DND-41 (cell line): ENCODE measurements around the gene WDFY3.

Experiments used
- ATAC-seq: fragments of 200-7000 bp; cut with Tn5 transposase; 3 replicates; pipeline ENCODE4 v1.9.1; 2021; ENCODE audit warnings: low read depth; ENCODE audit not compliant: insufficient read depth
- DNase-seq: peaks from one replicate; pipeline ENCODE4 v3.0.0-alpha.2; 2020
- H2AFZ ChIP-seq: 2 replicates; pipeline ENCODE4 v1.6.0; 2012; ENCODE audit warnings: low read depth, low read length
- H3K27ac ChIP-seq: 2 replicates; pipeline ENCODE4 v1.5.1; 2012; ENCODE audit warnings: low read length, inconsistent platforms
- H3K27me3 ChIP-seq: fragments of 200-600 bp; sonication (generic); 2 replicates; pipeline ENCODE4 v1.6.0; 2012; ENCODE audit warnings: low read length, mild to moderate bottlenecking, inconsistent platforms; ENCODE audit not compliant: insufficient read depth, poor library complexity
- H3K36me3 ChIP-seq: 2 replicates; pipeline ENCODE4 v1.5.1; 2012; ENCODE audit warnings: low read length, inconsistent platforms; ENCODE audit not compliant: insufficient read depth
- H3K4me1 ChIP-seq: 2 replicates; pipeline ENCODE4 v1.5.1; 2012; ENCODE audit warnings: mild to moderate bottlenecking, low read length; ENCODE audit not compliant: insufficient read depth
- H3K4me2 ChIP-seq: 2 replicates; pipeline ENCODE4 v1.6.0; 2012; ENCODE audit warnings: mild to moderate bottlenecking, moderate library complexity, low read length, inconsistent platforms; ENCODE audit not compliant: insufficient read depth
- H3K4me3 ChIP-seq, 2 experiments: fragments of 200-600 bp in 1 of 2; shearing (Covaris generic) in 1 of 2; 2 replicates each; pipeline ENCODE4 v1.5.1; 2012 to 2016; ENCODE audit warnings: inconsistent platforms in 2 of 2, low read length in 2 of 2, mild to moderate bottlenecking in 2 of 2, low read depth in 1 of 2, moderate library complexity in 1 of 2
- H3K79me2 ChIP-seq: 2 replicates; pipeline ENCODE4 v1.6.0; 2012; ENCODE audit warnings: low read length, inconsistent platforms; ENCODE audit not compliant: insufficient read depth
- H3K9ac ChIP-seq: 2 replicates; pipeline ENCODE4 v1.6.0; 2012; ENCODE audit warnings: low read depth, mild to moderate bottlenecking, inconsistent platforms, low read length, moderate library complexity
- H3K9me3 ChIP-seq: 2 replicates; pipeline ENCODE4 v1.5.1; 2012; ENCODE audit warnings: low read length, moderate library complexity, mild to moderate bottlenecking, inconsistent platforms; ENCODE audit not compliant: insufficient read depth, severe bottlenecking
- H4K20me1 ChIP-seq: 2 replicates; pipeline ENCODE4 v1.6.0; 2012; ENCODE audit warnings: low read length; ENCODE audit not compliant: insufficient read depth
- CTCF ChIP-seq: IDR thresholded peaks from 2 replicates; pipeline ENCODE4 v1.5.1; 2012; ENCODE audit warnings: borderline replicate concordance, low read length, moderate library complexity, mild to moderate bottlenecking; ENCODE audit not compliant: poor library complexity, severe bottlenecking; ENCODE audit errors: extremely low read depth
- EZH2 ChIP-seq: IDR thresholded peaks from 3 replicates; pipeline ENCODE4 v1.6.1; 2012; ENCODE audit warnings: borderline replicate concordance, low read depth, mild to moderate bottlenecking, moderate library complexity, low read length, inconsistent platforms; ENCODE audit not compliant: severe bottlenecking

Gene WDFY3

GRCh38 chr4:84726356-84726755 lies 240.1 kb downstream of the WDFY3 start:
- Histone ChIP-seq H3K27ac (no peak overlapping the region), H3K79me2 (no peaks in the 10 kb centered on the region), H3K9me3 (no peaks in the 10 kb centered on the region), H4K20me1 (no peaks in the 10 kb centered on the region), H2AFZ (no peak overlapping the region), H3K36me3 (no peaks in the 10 kb centered on the region), H3K4me3 (no peak overlapping the region), H3K4me1 (no peaks in the 10 kb centered on the region), H3K27me3 (no peaks in the 10 kb centered on the region), H3K4me2 (no peak overlapping the region), H3K9ac (no peak overlapping the region)
- DNase-seq (no peak), ATAC-seq (no peak)
- TF ChIP-seq CTCF: no peak
- no peak for TF ChIP-seq EZH2

GRCh38 chr4:84722720-84723119 lies 243.8 kb downstream of the WDFY3 start:
- ATAC-seq (no peak), DNase-seq (no peak)
- Histone ChIP-seq H3K4me3 (no peak overlapping the region), H3K4me1 (no peaks in the 10 kb centered on the region), H3K4me2 (no peak overlapping the region), H3K79me2 (no peaks in the 10 kb centered on the region), H3K9ac (no peak overlapping the region), H3K36me3 (no peaks in the 10 kb centered on the region), H2AFZ (no peak overlapping the region), H3K27me3 (no peaks in the 10 kb centered on the region), H3K27ac (no peak overlapping the region), H4K20me1 (no peaks in the 10 kb centered on the region), H3K9me3 (no peaks in the 10 kb centered on the region)
- TF ChIP-seq CTCF (no peak), EZH2 (no peak)

GRCh38 chr4:84719115-84719514 lies 247.4 kb downstream of the WDFY3 start:
- no peak for ATAC-seq
- Histone ChIP-seq H3K9me3 (no peaks in the 10 kb centered on the region), H3K4me3 (no peak overlapping the region), H2AFZ (no peak overlapping the region), H3K79me2 (no peaks in the 10 kb centered on the region), H3K27me3 (no peaks in the 10 kb centered on the region), H3K9ac (no peak overlapping the region), H3K4me2 (no peak overlapping the region), H3K27ac (no peak overlapping the region), H3K4me1 (no peaks in the 10 kb centered on the region), H4K20me1 (no peaks in the 10 kb centered on the region), H3K36me3 (no peaks in the 10 kb centered on the region)
- no peak for DNase-seq
- TF ChIP-seq CTCF: no peak
- TF ChIP-seq EZH2: no peak

GRCh38 chr4:84718699-84719098 lies 247.8 kb downstream of the WDFY3 start:
- Histone ChIP-seq H3K9ac (no peak overlapping the region), H3K9me3 (no peaks in the 10 kb centered on the region), H3K4me2 (no peak overlapping the region), H3K4me3 (no peak overlapping the region), H3K27ac (no peak overlapping the region), H2AFZ (no peak overlapping the region), H3K4me1 (no peaks in the 10 kb centered on the region), H3K79me2 (no peaks in the 10 kb centered on the region), H3K36me3 (no peaks in the 10 kb centered on the region), H3K27me3 (no peaks in the 10 kb centered on the region), H4K20me1 (no peaks in the 10 kb centered on the region)
- TF ChIP-seq EZH2: no peak
- no peak for TF ChIP-seq CTCF
- DNase-seq: no peak
- ATAC-seq: no peak
